ENCODE results near the gene EEF2KMT. TPM values are rescaled to one million over a fixed set of nuclear protein-coding genes. Genes with fewer than 3 reads are reported as not detected.

EEF2KMT gene
- total and polyA plus RNA-seq, 8 donors, result 7.2 to 16.5 (median 13.0) TPM

GRCh38 chr16:5072334-5073278, 25.0 kb downstream of the EEF2KMT start:
- peak overlapping the region; percentile 58 to 80 for H3K4me3 ChIP-seq
- H3K4me1 ChIP-seq, result peaks cover 3 to 18% of the 10 kb centered on the region in 2 donors
- H3K27me3 ChIP-seq, result no peaks in the 10 kb centered on the region
- DNase-seq (no peak), ATAC-seq (no peak)
- H3K36me3 ChIP-seq, result peaks cover 0 to 37% of the 10 kb centered on the region in 2 donors
- peak overlapping the region; percentile 76 to 86 for H3K27ac ChIP-seq
- no peaks in the 10 kb centered on the region for H3K9me3 ChIP-seq
- intact Hi-C loops (cut with DNase I), result no loop called here
- no peak for TF ChIP-seq CTCF (IDR thresholded peaks at IDR 0.05)

GRCh38 chr16:5071681-5072333, 25.8 kb downstream of the EEF2KMT start, which contains the start of gene ALG1:
Gene ALG1 (plus strand): TSS chr16:5071843. CDS start chr16:5071850, 7 bp downstream.
- H3K9me3 ChIP-seq, result no peaks in the 10 kb centered on the region
- peak; percentile 86 to 98 (median 92) for DNase-seq
- peak within 1 kb of the TSS; percentile 76 to 86 for H3K27ac ChIP-seq
- peak; percentile 94 for ATAC-seq
- intact Hi-C loops (cut with DNase I), result no loop called here
- TF ChIP-seq CTCF (IDR thresholded peaks at IDR 0.05), result no peak
- H3K4me1 ChIP-seq, result peaks cover 3 to 18% of the 10 kb centered on the region in 2 donors
- peaks cover 0 to 29% of the 10 kb centered on the region in 2 donors for H3K36me3 ChIP-seq
- H3K27me3 ChIP-seq, result no peaks in the 10 kb centered on the region
- H3K4me3 ChIP-seq, result peak within 1 kb of the TSS; percentile 58 to 80

- Histone ChIP-seq H3K9me3 (no peaks in the 10 kb centered on the region), H3K4me3 (peak overlapping the region; percentile 58 to 80), H3K27ac (peak overlapping the region; percentile 76 to 86), H3K27me3 (no peaks in the 10 kb centered on the region), H3K4me1 (peaks cover 3 to 18% of the 10 kb centered on the region in 2 donors), H3K36me3 (peaks cover 0 to 24% of the 10 kb centered on the region in 2 donors)
- TF ChIP-seq CTCF (IDR thresholded peaks at IDR 0.05), result no peak
- no peak for ATAC-seq
- DNase-seq, result no peak
- intact Hi-C loops (cut with DNase I), result no loop called here
Measured at GRCh38 chr16:5071341-5071680, 26.3 kb downstream of the EEF2KMT start.

- Histone ChIP-seq H3K9me3 (no peaks in the 10 kb centered on the region), H3K27ac (peak overlapping the region in 1 of 2 donors; percentile 76), H3K4me3 (no peak overlapping the region), H3K4me1 (peaks cover 3 to 23% of the 10 kb centered on the region in 2 donors), H3K27me3 (no peaks in the 10 kb centered on the region), H3K36me3 (peaks cover 0 to 17% of the 10 kb centered on the region in 2 donors)
- TF ChIP-seq CTCF (IDR thresholded peaks at IDR 0.05), result no peak
- ATAC-seq (no peak), DNase-seq (no peak)
- intact Hi-C loops (cut with DNase I), result no loop called here
Measured at GRCh38 chr16:5070431-5071186, 27.0 kb downstream of the EEF2KMT start.

Measured in left lung (tissue), 10 donors.